Choroid plexus epithelial cell (primary cell): Measurements from ENCODE around the gene SLC24A4.

Experiments used
- DNase-seq: peaks from one replicate; pipeline ENCODE4 v3.0.0-alpha.2; 2010; ENCODE audit warnings: low read depth
- H3K4me3 ChIP-seq: 2 replicates; pipeline ENCODE4 v1.5.1; 2011; ENCODE audit warnings: low read depth, mild to moderate bottlenecking, control low read depth, low read length, moderate library complexity
- TF ChIP-seq, protein P1 (sequence below): conservative IDR thresholded peaks from 2 replicates; pipeline ENCODE4 v1.5.1; 2011; ENCODE audit warnings: low read depth, mild to moderate bottlenecking, control low read depth, inconsistent platforms, low read length, moderate library complexity

Gene SLC24A4

GRCh38 chr14:92328664-92329255 lies 5.8 kb downstream of the SLC24A4 start:
- TF ChIP-seq, protein P1, sequence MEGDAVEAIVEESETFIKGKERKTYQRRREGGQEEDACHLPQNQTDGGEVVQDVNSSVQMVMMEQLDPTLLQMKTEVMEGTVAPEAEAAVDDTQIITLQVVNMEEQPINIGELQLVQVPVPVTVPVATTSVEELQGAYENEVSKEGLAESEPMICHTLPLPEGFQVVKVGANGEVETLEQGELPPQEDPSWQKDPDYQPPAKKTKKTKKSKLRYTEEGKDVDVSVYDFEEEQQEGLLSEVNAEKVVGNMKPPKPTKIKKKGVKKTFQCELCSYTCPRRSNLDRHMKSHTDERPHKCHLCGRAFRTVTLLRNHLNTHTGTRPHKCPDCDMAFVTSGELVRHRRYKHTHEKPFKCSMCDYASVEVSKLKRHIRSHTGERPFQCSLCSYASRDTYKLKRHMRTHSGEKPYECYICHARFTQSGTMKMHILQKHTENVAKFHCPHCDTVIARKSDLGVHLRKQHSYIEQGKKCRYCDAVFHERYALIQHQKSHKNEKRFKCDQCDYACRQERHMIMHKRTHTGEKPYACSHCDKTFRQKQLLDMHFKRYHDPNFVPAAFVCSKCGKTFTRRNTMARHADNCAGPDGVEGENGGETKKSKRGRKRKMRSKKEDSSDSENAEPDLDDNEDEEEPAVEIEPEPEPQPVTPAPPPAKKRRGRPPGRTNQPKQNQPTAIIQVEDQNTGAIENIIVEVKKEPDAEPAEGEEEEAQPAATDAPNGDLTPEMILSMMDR: no peak
- DNase-seq: no peak
- H3K4me3 ChIP-seq: no peak overlapping the region

- H3K4me3 ChIP-seq: no peak overlapping the region
- TF ChIP-seq, protein P1: peak; percentile 2
Measured at GRCh38 chr14:92334050-92334449, 11.1 kb downstream of the SLC24A4 start.

GRCh38 chr14:92336363-92336762 lies 13.4 kb downstream of the SLC24A4 start:
- TF ChIP-seq, protein P1: no peak
- H3K4me3 ChIP-seq: no peak overlapping the region
- DNase-seq: no peak

More at GRCh38 chr14:92334050-92334449, 11.1 kb downstream of the SLC24A4 start:
- no peak for DNase-seq

DNA sequence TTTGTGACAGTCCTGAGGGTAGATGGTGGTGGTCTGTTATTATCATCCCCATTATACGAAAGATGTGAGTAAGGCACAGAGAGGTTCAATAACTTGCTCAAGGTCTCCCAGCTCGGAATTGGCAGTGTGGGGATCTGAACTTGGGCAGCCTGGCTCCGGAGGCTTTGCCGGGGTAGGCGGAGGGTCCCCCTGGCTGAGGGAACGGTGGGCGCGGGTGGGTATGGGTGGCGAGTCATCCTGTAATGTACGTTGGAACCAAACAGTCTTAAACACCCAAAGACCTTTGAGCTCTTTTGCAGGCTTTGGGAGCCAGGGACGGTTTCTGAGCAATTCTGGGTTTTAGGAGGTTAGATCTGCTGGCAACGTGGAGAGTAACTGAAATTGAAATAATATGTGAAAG lies 16.5 kb downstream of the SLC24A4 start:
- TF ChIP-seq, protein P1: no peak
- H3K4me3 ChIP-seq: no peak overlapping the region

GRCh38 chr14:92340071-92340470 lies 17.1 kb downstream of the SLC24A4 start:
- DNase-seq: no peak
- TF ChIP-seq, protein P1: no peak

More for the DNA sequence above, 16.5 kb downstream of the SLC24A4 start:
- DNase-seq: no peak

DNA sequence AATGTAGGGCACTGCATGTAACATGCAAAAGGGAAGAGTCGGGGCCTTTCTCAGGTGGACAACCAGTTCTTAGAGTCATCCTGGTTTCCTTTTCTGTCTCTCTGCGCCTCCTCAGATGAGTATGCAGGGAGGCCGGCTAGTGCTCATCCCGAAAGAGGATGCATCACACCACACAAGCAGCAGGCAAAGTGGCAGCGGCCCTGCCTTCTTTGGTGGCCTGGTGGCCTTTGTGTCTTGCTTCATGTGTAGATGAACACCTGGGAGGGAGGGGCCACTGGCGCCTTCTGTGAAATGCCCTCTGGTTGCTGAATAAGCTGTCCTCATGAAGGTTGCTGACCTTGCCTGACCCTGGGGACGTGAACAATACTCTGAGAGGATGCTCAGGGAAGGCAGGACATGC lies 18.0 kb downstream of the SLC24A4 start:
- DNase-seq: no peak
- no peak overlapping the region for H3K4me3 ChIP-seq
- TF ChIP-seq, protein P1: no peak

More at GRCh38 chr14:92340071-92340470, 17.1 kb downstream of the SLC24A4 start:
- H3K4me3 ChIP-seq: no peak overlapping the region

DNA sequence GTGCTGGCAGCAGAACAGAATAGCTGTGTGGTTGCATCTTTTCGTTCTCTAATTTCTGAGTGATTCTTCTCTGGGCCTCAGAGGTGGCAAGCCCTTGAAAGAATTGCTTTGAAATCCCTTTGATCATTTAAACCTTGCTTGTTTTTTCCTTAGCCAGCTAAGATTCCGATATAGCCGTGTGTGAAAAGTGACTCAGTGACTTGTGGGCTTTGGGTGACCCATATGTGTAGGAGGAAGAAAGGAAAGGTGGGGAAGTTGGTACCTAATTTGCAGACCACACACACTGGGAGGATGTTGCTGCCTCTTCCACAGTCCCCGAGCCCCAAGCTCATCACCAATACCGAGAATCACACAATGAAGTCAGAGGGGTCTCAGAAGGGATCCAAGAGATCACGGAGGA lies 18.8 kb downstream of the SLC24A4 start:
- TF ChIP-seq, protein P1: no peak
- no peak overlapping the region for H3K4me3 ChIP-seq

More for the DNA sequence above, 18.8 kb downstream of the SLC24A4 start:
- DNase-seq: no peak
